Measurements from ENCODE around the gene ERAP2. TPM values are rescaled to one million over a fixed set of nuclear protein-coding genes. Genes with fewer than 3 reads are reported as not detected.
"Not testable (repeated sequence)": the region's sequence is repeated elsewhere in the genome, so short reads cannot be mapped to it uniquely, and the experiment has no call there.

The ERAP2 gene
- total RNA-seq, 1 experiment from 2014 or later = 15.5 TPM

DNA sequence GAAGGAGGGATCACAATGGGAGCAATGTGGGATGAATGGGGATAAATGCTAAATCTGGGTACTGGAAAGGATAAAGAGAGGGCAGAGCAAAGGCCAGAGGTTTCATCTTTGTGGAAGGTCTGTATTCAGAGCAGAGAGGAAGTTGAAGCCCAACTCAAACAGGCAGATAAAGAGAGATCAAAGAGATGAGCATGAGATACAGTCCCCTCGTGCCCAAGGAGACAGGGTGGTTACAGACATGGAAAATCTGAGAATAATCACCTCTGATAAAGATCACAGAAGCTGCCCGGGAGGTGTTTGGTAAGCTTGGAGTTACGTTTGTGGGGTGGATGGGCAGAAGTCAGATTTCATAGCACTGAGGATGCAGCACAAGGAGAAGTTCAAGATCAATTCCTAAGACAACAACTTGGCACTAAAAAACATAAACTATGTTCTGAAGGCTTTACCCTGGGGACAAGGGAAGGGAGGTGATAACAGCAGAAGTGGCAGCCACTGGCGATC lies 459 bp upstream of the ERAP2 start:
- intact Hi-C loops (cut with micrococcal nuclease; ENCODE audit: unreplicated experiment) = loop anchor here (10.0 kb wide), 1 partner anchor 119 kb away; no protein-coding TSS in a partner anchor
- peak overlapping the region; percentile 97 for H3K27ac ChIP-seq (ENCODE audit: low read length)

DNA sequence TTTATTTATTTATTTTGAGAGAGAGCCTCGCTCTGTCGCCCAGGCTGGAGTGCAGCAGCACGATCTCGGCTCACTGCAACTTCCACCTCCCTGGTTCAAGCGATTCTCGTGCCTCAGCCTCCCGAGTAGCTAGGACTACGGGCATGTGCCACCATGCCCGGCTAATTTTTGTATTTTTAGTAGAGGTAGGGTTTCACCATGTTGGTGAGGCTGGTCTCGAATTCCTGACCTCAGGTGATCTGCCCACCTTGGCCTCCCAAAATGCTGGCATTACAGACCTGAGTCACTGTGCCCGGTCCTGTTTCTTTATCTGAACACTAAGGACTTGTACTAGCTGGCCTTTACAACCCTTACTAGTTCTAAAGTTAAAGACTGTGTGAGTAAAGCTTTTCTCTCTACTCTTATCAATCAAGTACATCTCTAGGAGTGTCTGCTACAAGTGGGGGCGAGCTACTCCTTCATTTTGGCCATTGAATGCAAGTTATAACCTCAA lies 723 bp downstream of the ERAP2 start:
- intact Hi-C loops (cut with micrococcal nuclease; ENCODE audit: unreplicated experiment) = loop anchor here (10.0 kb wide), 1 partner anchor 118 kb away; no protein-coding TSS in a partner anchor
- CTCF ChIA-PET; H3K27me3 ChIP-seq (ENCODE audit: control insufficient read depth, insufficient read depth, low read length); in situ Hi-C loops (cut with HindIII; ENCODE audit: low pct_unique_long_range_greater_than_20kb, low sequenced_read_pairs); POLR2A ChIA-PET; H3K4me1 ChIP-seq (ENCODE audit: control insufficient read depth, insufficient read depth, low read length); BruUV-seq (replicated peaks); DNase-seq (ENCODE audit: low read depth, low spot score); H3K9me3 ChIP-seq (ENCODE audit: control insufficient read depth, insufficient read depth, low read depth, low read length); H3K36me3 ChIP-seq (ENCODE audit: control insufficient read depth, insufficient read depth, low read length): not testable (repeated sequence)
- peak overlapping the region; percentile 97 for H3K27ac ChIP-seq (ENCODE audit: low read length)
- peak; percentile 69 for ATAC-seq
- H3K4me3 ChIP-seq (ENCODE audit: low read depth in 2 of 2, low read length in 2 of 2) = peak overlapping the region; percentile 61 to 71

More for the DNA sequence above, 459 bp upstream of the ERAP2 start:
- BruUV-seq (replicated peaks) = no TSS peak
- ChIA-PET CTCF (no interaction called here), POLR2A (no interaction called here)
- in situ Hi-C loops (cut with HindIII; ENCODE audit: low pct_unique_long_range_greater_than_20kb, low sequenced_read_pairs) = no loop called here
- TF ChIP-seq CTCF (IDR thresholded peaks at IDR 0.05) (no peak), SIN3A (IDR thresholded peaks at IDR 0.05; ENCODE audit: borderline replicate concordance, insufficient read depth, low read depth, low read length) (no peak), TCF7L2 (IDR thresholded peaks at IDR 0.05; ENCODE audit: low read depth, low read length) (peak; percentile 61), POLR2AphosphoS5 (IDR thresholded peaks at IDR 0.05; ENCODE audit: low read depth, low read length) (no peak)
- Histone ChIP-seq H3K9me3 (ENCODE audit: control insufficient read depth, insufficient read depth, low read depth, low read length) (no peaks in the 10 kb centered on the region), H3K4me1 (ENCODE audit: control insufficient read depth, insufficient read depth, low read length) (peaks cover 9% of the 10 kb centered on the region; the same call in 1 of the 2 replicates), H3K36me3 (ENCODE audit: control insufficient read depth, insufficient read depth, low read length) (no peaks in the 10 kb centered on the region; the same call in 1 of the 2 replicates), H3K27me3 (ENCODE audit: control insufficient read depth, insufficient read depth, low read length) (no peaks in the 10 kb centered on the region), H3K4me3 (ENCODE audit: low read depth in 2 of 2, low read length in 2 of 2) (peak overlapping the region; percentile 61 to 71)
- ATAC-seq (peak; percentile 51), DNase-seq (ENCODE audit: low read depth, low spot score) (no peak)

DNA sequence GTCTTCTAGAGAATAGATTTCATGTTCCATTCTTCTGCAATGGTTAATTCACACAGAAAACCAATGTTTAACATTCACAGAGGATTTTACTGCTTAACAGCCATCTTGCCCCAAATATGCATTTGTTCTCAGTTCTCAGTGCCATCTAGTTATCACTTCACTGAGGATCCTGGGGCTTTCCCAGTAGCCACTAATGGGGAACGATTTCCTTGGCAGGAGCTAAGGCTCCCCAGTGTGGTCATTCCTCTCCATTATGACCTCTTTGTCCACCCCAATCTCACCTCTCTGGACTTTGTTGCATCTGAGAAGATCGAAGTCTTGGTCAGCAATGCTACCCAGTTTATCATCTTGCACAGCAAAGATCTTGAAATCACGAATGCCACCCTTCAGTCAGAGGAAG lies 3.4 kb downstream of the ERAP2 start:
- no peak for DNase-seq (ENCODE audit: low read depth, low spot score)
- no TSS peak for BruUV-seq (replicated peaks)
- ATAC-seq = no peak
- Histone ChIP-seq H3K4me3 (ENCODE audit: low read depth in 2 of 2, low read length in 2 of 2) (no peak overlapping the region), H3K36me3 (ENCODE audit: control insufficient read depth, insufficient read depth, low read length) (no peaks in the 10 kb centered on the region; the same call in 1 of the 2 replicates), H3K27ac (ENCODE audit: low read length) (no peak overlapping the region), H3K9me3 (ENCODE audit: control insufficient read depth, insufficient read depth, low read depth, low read length) (no peaks in the 10 kb centered on the region), H3K27me3 (ENCODE audit: control insufficient read depth, insufficient read depth, low read length) (no peaks in the 10 kb centered on the region), H3K4me1 (ENCODE audit: control insufficient read depth, insufficient read depth, low read length) (peaks cover 9% of the 10 kb centered on the region; the same call in 1 of the 2 replicates)
- TF ChIP-seq POLR2AphosphoS5 (IDR thresholded peaks at IDR 0.05; ENCODE audit: low read depth, low read length) = no peak
- TF ChIP-seq, protein P1, sequence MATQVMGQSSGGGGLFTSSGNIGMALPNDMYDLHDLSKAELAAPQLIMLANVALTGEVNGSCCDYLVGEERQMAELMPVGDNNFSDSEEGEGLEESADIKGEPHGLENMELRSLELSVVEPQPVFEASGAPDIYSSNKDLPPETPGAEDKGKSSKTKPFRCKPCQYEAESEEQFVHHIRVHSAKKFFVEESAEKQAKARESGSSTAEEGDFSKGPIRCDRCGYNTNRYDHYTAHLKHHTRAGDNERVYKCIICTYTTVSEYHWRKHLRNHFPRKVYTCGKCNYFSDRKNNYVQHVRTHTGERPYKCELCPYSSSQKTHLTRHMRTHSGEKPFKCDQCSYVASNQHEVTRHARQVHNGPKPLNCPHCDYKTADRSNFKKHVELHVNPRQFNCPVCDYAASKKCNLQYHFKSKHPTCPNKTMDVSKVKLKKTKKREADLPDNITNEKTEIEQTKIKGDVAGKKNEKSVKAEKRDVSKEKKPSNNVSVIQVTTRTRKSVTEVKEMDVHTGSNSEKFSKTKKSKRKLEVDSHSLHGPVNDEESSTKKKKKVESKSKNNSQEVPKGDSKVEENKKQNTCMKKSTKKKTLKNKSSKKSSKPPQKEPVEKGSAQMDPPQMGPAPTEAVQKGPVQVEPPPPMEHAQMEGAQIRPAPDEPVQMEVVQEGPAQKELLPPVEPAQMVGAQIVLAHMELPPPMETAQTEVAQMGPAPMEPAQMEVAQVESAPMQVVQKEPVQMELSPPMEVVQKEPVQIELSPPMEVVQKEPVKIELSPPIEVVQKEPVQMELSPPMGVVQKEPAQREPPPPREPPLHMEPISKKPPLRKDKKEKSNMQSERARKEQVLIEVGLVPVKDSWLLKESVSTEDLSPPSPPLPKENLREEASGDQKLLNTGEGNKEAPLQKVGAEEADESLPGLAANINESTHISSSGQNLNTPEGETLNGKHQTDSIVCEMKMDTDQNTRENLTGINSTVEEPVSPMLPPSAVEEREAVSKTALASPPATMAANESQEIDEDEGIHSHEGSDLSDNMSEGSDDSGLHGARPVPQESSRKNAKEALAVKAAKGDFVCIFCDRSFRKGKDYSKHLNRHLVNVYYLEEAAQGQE (IDR thresholded peaks at IDR 0.05; ENCODE audit: insufficient read depth in 1 of 2, low read depth in 2 of 2, low read length in 1 of 2) = no peak
- no peak for TF ChIP-seq TCF7L2 (IDR thresholded peaks at IDR 0.05; ENCODE audit: low read depth, low read length)
- no peak for TF ChIP-seq CTCF (IDR thresholded peaks at IDR 0.05)
- TF ChIP-seq SIN3A (IDR thresholded peaks at IDR 0.05; ENCODE audit: borderline replicate concordance, insufficient read depth, low read depth, low read length) = no peak
- ChIA-PET CTCF (no interaction called here), POLR2A (interaction anchor here (0.6 kb wide), 1 partner anchor 81 kb away, joined by 4 read pairs; no protein-coding TSS in a partner anchor)
- intact Hi-C loops (cut with micrococcal nuclease; ENCODE audit: unreplicated experiment) (loop anchor here (10.0 kb wide), 1 partner anchor 115 kb away; no protein-coding TSS in a partner anchor), in situ Hi-C loops (cut with HindIII; ENCODE audit: low pct_unique_long_range_greater_than_20kb, low sequenced_read_pairs) (no loop called here)
